Measurements from ENCODE around the gene IRS1. TPM values are rescaled to one million over a fixed set of nuclear protein-coding genes. Genes with fewer than 3 reads are reported as not detected.
A peak's percentile ranks its signal among the peaks of the same experiment; 100 is the strongest.

IRS1 gene
- total RNA-seq, 4 donors from 2014 or later, result 17.4 to 39.0 (median 25.3) TPM

- Histone ChIP-seq H3K27ac (peak overlapping the region in 3 of 4 donors; percentile 99 to 100 (median 99)), H3K36me3 (no peaks in the 10 kb centered on the region), H3K4me3 (no peak overlapping the region), H3K9me3 (no peaks in the 10 kb centered on the region), H3K4me1 (peaks cover 6 to 41% (median 8%) of the 10 kb centered on the region in 3 donors), H3K27me3 (no peaks in the 10 kb centered on the region)
- WGBS, 2 donors (ENCODE audit: low coverage in 1 of 2), result 75 to 76% methylated on average over 12 of the region's 12 CpGs
- TF ChIP-seq, protein P1, sequence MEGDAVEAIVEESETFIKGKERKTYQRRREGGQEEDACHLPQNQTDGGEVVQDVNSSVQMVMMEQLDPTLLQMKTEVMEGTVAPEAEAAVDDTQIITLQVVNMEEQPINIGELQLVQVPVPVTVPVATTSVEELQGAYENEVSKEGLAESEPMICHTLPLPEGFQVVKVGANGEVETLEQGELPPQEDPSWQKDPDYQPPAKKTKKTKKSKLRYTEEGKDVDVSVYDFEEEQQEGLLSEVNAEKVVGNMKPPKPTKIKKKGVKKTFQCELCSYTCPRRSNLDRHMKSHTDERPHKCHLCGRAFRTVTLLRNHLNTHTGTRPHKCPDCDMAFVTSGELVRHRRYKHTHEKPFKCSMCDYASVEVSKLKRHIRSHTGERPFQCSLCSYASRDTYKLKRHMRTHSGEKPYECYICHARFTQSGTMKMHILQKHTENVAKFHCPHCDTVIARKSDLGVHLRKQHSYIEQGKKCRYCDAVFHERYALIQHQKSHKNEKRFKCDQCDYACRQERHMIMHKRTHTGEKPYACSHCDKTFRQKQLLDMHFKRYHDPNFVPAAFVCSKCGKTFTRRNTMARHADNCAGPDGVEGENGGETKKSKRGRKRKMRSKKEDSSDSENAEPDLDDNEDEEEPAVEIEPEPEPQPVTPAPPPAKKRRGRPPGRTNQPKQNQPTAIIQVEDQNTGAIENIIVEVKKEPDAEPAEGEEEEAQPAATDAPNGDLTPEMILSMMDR (IDR thresholded peaks at IDR 0.05), result no peak
- TF ChIP-seq EP300 (IDR thresholded peaks at IDR 0.05), result no peak
- TF ChIP-seq POLR2A (IDR thresholded peaks at IDR 0.05), result no peak
- TF ChIP-seq POLR2AphosphoS5 (IDR thresholded peaks at IDR 0.05), result no peak
- ATAC-seq, result no peak
These were observed 38.4 kb upstream of the IRS1 start for GRCh38 chr2:226837787-226838603.

GRCh38 chr2:226837334-226837733, 37.7 kb upstream of the IRS1 start:
- no peaks in the 10 kb centered on the region for H3K27me3 ChIP-seq
- no peaks in the 10 kb centered on the region for H3K36me3 ChIP-seq
- peaks cover 6 to 41% (median 8%) of the 10 kb centered on the region in 3 donors for H3K4me1 ChIP-seq
- 87 to 100% methylated on average over 2 to 7 of the region's 7 CpGs for WGBS, 2 donors (ENCODE audit: low coverage in 1 of 2)
- peak overlapping the region; percentile 99 to 100 (median 100) for H3K27ac ChIP-seq
- TF ChIP-seq EP300 (IDR thresholded peaks at IDR 0.05), result no peak
- no peak for TF ChIP-seq POLR2A (IDR thresholded peaks at IDR 0.05)
- no peak for TF ChIP-seq POLR2AphosphoS5 (IDR thresholded peaks at IDR 0.05)
- TF ChIP-seq, protein P1 (IDR thresholded peaks at IDR 0.05), result no peak
- no peak for ATAC-seq
- no peak overlapping the region for H3K4me3 ChIP-seq
- no peaks in the 10 kb centered on the region for H3K9me3 ChIP-seq

DNA sequence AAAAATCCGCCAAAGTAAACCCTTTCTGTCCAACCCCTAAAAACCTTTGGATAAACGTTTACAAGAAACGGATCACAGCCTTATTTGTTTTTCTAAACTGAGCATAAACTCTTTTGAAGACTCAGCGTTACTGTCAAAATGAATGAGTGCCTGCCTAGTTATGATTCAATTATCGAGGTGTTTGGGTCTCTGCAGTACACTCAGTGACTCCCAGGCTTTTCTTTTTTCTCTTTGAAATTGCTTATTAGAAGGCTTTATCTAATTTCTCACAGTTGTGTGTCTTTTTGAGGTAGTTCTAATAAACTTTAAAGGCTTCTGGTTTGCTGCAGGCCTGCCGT, 36.9 kb upstream of the IRS1 start:
- Histone ChIP-seq H3K4me3 (peak overlapping the region; percentile 84 to 98), H3K4me1 (peaks cover 6 to 41% (median 8%) of the 10 kb centered on the region in 3 donors), H3K9me3 (no peaks in the 10 kb centered on the region), H3K27ac (peak overlapping the region; percentile 99 to 100 (median 100)), H3K27me3 (no peaks in the 10 kb centered on the region), H3K36me3 (no peaks in the 10 kb centered on the region)
- TF ChIP-seq EP300 (IDR thresholded peaks at IDR 0.05), result no peak
- no peak for TF ChIP-seq POLR2A (IDR thresholded peaks at IDR 0.05)
- TF ChIP-seq, protein P1 (IDR thresholded peaks at IDR 0.05), result no peak
- 0 to 2% methylated on average over 5 to 6 of the region's 6 CpGs for WGBS, 2 donors (ENCODE audit: low coverage in 1 of 2)
- ATAC-seq, result no peak

GRCh38 chr2:226835796-226836547, 36.4 kb upstream of the IRS1 start, which contains the start of gene RHBDD1:
TSS of gene RHBDD1 (plus strand) at chr2:226836054. CDS start at chr2:226864694, 28,640 bp downstream.
- WGBS, 2 donors (ENCODE audit: low coverage in 1 of 2), result 0% methylated on average over 9 to 12 of the region's 75 CpGs
- peak; percentile 99 for ATAC-seq
- H3K27ac ChIP-seq, result peak within 1 kb of the TSS; percentile 99 to 100 (median 100)

More at GRCh38 chr2:226835796-226836547, 36.4 kb upstream of the IRS1 start, which contains the start of gene RHBDD1:
- Histone ChIP-seq H3K4me1 (peaks cover 6 to 41% (median 8%) of the 10 kb centered on the region in 3 donors), H3K4me3 (peak within 1 kb of the TSS; percentile 84 to 98), H3K36me3 (no peaks in the 10 kb centered on the region), H3K9me3 (no peaks in the 10 kb centered on the region), H3K27me3 (no peaks in the 10 kb centered on the region)
- TF ChIP-seq, protein P1 (IDR thresholded peaks at IDR 0.05), result peak in 1 of 4 experiments; percentile 17
- TF ChIP-seq POLR2AphosphoS5 (IDR thresholded peaks at IDR 0.05) (peak; percentile 93), EP300 (IDR thresholded peaks at IDR 0.05) (no peak), POLR2A (IDR thresholded peaks at IDR 0.05) (peak; percentile 91 to 94)
